ENCODE data around the gene RNF39. TPM values are rescaled to one million over a fixed set of nuclear protein-coding genes. Genes with fewer than 3 reads are reported as not detected.

Gene RNF39
- total and polyA plus RNA-seq, 2 of the 13 experiments (the other 11 are each of a cell fraction or from before 2014, with no cell fraction given): 0.13 to 1.8 TPM

DNA sequence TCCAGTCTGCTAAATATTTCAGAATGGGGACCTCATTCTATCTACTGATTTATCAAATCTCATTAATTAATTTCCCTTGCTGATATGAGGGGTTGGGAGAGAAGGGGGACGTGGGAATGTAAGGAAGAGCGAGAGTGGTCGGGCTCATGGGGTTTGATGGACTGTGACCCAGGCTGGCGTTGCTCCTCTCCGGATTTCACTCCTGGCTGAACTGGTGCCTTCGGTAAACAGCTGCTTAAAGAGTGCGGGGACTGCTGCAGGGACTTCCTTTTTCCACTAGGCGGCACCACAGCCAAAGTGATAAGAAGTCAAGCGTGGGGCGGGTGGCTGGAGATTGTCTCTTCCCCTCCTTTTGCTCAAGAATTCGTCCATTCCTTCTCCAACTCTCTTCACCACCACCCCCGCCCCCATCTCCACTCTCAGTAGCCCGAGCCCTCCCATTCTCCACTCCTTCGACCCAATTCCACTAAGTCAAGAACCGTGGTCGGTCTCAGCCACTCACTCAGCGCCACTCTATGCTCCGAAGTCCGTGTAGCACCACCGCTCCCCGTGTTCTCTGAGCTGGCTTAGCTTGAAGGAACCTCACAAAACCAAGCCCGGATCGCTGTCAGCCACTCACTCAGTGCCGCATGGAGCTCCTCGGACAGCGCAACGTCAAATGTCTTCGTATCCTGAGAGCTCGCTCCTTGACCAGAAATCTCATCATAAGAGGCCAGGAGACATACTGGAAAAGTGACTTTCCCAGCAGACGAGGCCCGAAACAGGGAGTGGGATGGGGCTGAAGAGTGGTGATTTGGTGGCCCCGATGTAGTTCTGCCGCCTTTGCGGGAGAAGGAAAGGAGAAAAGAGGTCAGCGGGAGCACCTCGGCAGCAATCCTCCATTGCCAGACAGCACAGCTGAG lies 27.7 kb upstream of the RNF39 start (continued):
- TF ChIP-seq, protein P1, sequence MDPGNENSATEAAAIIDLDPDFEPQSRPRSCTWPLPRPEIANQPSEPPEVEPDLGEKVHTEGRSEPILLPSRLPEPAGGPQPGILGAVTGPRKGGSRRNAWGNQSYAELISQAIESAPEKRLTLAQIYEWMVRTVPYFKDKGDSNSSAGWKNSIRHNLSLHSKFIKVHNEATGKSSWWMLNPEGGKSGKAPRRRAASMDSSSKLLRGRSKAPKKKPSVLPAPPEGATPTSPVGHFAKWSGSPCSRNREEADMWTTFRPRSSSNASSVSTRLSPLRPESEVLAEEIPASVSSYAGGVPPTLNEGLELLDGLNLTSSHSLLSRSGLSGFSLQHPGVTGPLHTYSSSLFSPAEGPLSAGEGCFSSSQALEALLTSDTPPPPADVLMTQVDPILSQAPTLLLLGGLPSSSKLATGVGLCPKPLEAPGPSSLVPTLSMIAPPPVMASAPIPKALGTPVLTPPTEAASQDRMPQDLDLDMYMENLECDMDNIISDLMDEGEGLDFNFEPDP (CRISPR knock-in tag; conservative IDR thresholded peaks at IDR 0.05): no peak
- TF ChIP-seq, protein P2, sequence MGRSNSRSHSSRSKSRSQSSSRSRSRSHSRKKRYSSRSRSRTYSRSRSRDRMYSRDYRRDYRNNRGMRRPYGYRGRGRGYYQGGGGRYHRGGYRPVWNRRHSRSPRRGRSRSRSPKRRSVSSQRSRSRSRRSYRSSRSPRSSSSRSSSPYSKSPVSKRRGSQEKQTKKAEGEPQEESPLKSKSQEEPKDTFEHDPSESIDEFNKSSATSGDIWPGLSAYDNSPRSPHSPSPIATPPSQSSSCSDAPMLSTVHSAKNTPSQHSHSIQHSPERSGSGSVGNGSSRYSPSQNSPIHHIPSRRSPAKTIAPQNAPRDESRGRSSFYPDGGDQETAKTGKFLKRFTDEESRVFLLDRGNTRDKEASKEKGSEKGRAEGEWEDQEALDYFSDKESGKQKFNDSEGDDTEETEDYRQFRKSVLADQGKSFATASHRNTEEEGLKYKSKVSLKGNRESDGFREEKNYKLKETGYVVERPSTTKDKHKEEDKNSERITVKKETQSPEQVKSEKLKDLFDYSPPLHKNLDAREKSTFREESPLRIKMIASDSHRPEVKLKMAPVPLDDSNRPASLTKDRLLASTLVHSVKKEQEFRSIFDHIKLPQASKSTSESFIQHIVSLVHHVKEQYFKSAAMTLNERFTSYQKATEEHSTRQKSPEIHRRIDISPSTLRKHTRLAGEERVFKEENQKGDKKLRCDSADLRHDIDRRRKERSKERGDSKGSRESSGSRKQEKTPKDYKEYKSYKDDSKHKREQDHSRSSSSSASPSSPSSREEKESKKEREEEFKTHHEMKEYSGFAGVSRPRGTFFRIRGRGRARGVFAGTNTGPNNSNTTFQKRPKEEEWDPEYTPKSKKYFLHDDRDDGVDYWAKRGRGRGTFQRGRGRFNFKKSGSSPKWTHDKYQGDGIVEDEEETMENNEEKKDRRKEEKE (IDR thresholded peaks at IDR 0.05): no peak
- TF ChIP-seq ZMYM2 (CRISPR knock-in tag; IDR thresholded peaks at IDR 0.05): no peak
- TF ChIP-seq TP53 (CRISPR knock-in tag; conservative IDR thresholded peaks at IDR 0.05): no peak
- TF ChIP-seq XBP1 (CRISPR knock-in tag; IDR thresholded peaks at IDR 0.05): no peak
- TF ChIP-seq LCORL (IDR thresholded peaks at IDR 0.05): no peak
- TF ChIP-seq LCORL (CRISPR knock-in tag; IDR thresholded peaks at IDR 0.05): peak; percentile 80
- no peak; the same call in none of the 2 replicates for TF ChIP-seq ARHGAP35 (CRISPR knock-in tag; IDR thresholded peaks at IDR 0.05; ENCODE audit: borderline replicate concordance)
- TF ChIP-seq PAWR (CRISPR knock-in tag; IDR thresholded peaks at IDR 0.05; ENCODE audit: borderline replicate concordance): no peak
- TF ChIP-seq, protein P3, sequence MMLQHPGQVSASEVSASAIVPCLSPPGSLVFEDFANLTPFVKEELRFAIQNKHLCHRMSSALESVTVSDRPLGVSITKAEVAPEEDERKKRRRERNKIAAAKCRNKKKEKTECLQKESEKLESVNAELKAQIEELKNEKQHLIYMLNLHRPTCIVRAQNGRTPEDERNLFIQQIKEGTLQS (CRISPR knock-in tag; IDR thresholded peaks at IDR 0.05): 0 out of 2 replicates have a peak, but pooled peaks have one; percentile 35
- no peak; the same call in 1 of the 2 replicates for TF ChIP-seq PPARG (CRISPR knock-in tag; conservative IDR thresholded peaks at IDR 0.05)
- no peak for TF ChIP-seq TCF7L2 (IDR thresholded peaks at IDR 0.05; ENCODE audit: low read depth, low read length)
- TF ChIP-seq TEAD3 (CRISPR knock-in tag; optimal IDR thresholded peaks at IDR 0.05; ENCODE audit: borderline replicate concordance): peak; percentile 42
- TF ChIP-seq FOXA3 (CRISPR knock-in tag; IDR thresholded peaks at IDR 0.05): peak; percentile 93
- no peak for TF ChIP-seq ESRRA (CRISPR knock-in tag; IDR thresholded peaks at IDR 0.05; ENCODE audit: low read depth)
- peak; percentile 59 for TF ChIP-seq GATAD1 (CRISPR knock-in tag; IDR thresholded peaks at IDR 0.05)
- no peak for TF ChIP-seq EHMT2 (IDR thresholded peaks at IDR 0.05; ENCODE audit: borderline replicate concordance, low read depth, low read length)
- TF ChIP-seq, protein P4, sequence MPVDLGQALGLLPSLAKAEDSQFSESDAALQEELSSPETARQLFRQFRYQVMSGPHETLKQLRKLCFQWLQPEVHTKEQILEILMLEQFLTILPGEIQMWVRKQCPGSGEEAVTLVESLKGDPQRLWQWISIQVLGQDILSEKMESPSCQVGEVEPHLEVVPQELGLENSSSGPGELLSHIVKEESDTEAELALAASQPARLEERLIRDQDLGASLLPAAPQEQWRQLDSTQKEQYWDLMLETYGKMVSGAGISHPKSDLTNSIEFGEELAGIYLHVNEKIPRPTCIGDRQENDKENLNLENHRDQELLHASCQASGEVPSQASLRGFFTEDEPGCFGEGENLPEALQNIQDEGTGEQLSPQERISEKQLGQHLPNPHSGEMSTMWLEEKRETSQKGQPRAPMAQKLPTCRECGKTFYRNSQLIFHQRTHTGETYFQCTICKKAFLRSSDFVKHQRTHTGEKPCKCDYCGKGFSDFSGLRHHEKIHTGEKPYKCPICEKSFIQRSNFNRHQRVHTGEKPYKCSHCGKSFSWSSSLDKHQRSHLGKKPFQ (CRISPR knock-in tag; IDR thresholded peaks at IDR 0.05; ENCODE audit: insufficient replicate concordance): no peak
- TF ChIP-seq, protein P5, sequence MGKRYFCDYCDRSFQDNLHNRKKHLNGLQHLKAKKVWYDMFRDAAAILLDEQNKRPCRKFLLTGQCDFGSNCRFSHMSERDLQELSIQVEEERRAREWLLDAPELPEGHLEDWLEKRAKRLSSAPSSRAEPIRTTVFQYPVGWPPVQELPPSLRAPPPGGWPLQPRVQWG (CRISPR knock-in tag; IDR thresholded peaks at IDR 0.05; ENCODE audit: borderline replicate concordance, low read depth): no peak
- TF ChIP-seq, protein P6, sequence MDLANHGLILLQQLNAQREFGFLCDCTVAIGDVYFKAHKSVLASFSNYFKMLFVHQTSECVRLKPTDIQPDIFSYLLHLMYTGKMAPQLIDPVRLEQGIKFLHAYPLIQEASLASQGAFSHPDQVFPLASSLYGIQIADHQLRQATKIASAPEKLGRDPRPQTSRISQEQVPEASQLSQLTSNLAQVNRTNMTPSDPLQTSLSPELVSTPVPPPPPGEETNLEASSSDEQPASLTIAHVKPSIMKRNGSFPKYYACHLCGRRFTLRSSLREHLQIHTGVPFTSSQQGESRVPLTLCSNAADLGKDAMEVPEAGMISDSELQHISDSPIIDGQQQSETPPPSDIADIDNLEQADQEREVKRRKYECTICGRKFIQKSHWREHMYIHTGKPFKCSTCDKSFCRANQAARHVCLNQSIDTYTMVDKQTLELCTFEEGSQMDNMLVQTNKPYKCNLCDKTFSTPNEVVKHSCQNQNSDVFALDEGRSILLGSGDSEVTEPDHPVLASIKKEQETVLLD (CRISPR knock-in tag; IDR thresholded peaks at IDR 0.05; ENCODE audit: low read depth): no peak
- TF ChIP-seq SMARCC2 (IDR thresholded peaks at IDR 0.05): no peak
- TF ChIP-seq TAF1 (CRISPR knock-in tag; IDR thresholded peaks at IDR 0.05): no peak

All from HepG2 (cell line).